DMS 273 (cell line): ENCODE results near the gene PTPRD.

ENCODE experiments used
- DNase-seq: peaks from one replicate; lab custom pipeline; 2025; ENCODE audit not compliant: unreplicated experiment; lab: John Stamatoyannopoulos, UW

The PTPRD gene

GRCh38 chr9:8382777-8383527 lies 2229.8 kb downstream of the PTPRD start:
- DNase-seq, result no peak

GRCh38 chr9:8382266-8382665 lies 2230.5 kb downstream of the PTPRD start:
- DNase-seq, result no peak

GRCh38 chr9:8381601-8382000 lies 2231.2 kb downstream of the PTPRD start:
- no peak for DNase-seq

GRCh38 chr9:8374471-8374870 lies 2238.3 kb downstream of the PTPRD start:
- no peak for DNase-seq

- no peak for DNase-seq
Measured at GRCh38 chr9:8371686-8372085, 2241.1 kb downstream of the PTPRD start.

GRCh38 chr9:8366161-8366926 lies 2246.5 kb downstream of the PTPRD start:
- no peak for DNase-seq

GRCh38 chr9:8365466-8366160 lies 2247.2 kb downstream of the PTPRD start:
- no peak for DNase-seq

GRCh38 chr9:8365029-8365428 lies 2247.8 kb downstream of the PTPRD start:
- DNase-seq, result no peak

GRCh38 chr9:8364026-8364752 lies 2248.6 kb downstream of the PTPRD start:
- no peak for DNase-seq

- DNase-seq, result no peak
Measured at GRCh38 chr9:8362250-8362649, 2250.6 kb downstream of the PTPRD start.

GRCh38 chr9:8361364-8361763 lies 2251.4 kb downstream of the PTPRD start:
- DNase-seq, result no peak

GRCh38 chr9:8356406-8356805 lies 2256.4 kb downstream of the PTPRD start:
- no peak for DNase-seq

- peak; percentile 26 for DNase-seq
Measured at GRCh38 chr9:8351436-8351835, 2261.4 kb downstream of the PTPRD start.

- DNase-seq, result no peak
Measured at GRCh38 chr9:8349901-8350300, 2262.9 kb downstream of the PTPRD start.

- no peak for DNase-seq
Measured at GRCh38 chr9:8349376-8349775, 2263.4 kb downstream of the PTPRD start.

GRCh38 chr9:8348756-8349155 lies 2264.0 kb downstream of the PTPRD start:
- DNase-seq, result no peak

GRCh38 chr9:8346296-8346695 lies 2266.5 kb downstream of the PTPRD start:
- DNase-seq, result no peak

GRCh38 chr9:8338767-8339510 lies 2273.9 kb downstream of the PTPRD start:
- peak; percentile 84 for DNase-seq

- peak; percentile 87 for DNase-seq
Measured at GRCh38 chr9:8337834-8338766, 2274.7 kb downstream of the PTPRD start.
